ENCODE results near the gene PPP1R7.

- no peak for TF ChIP-seq CTCF (IDR thresholded peaks at IDR 0.05; ENCODE audit: borderline replicate concordance, extremely low read depth, low read length, poor library complexity, severe bottlenecking)
- no peak for TF ChIP-seq EZH2 (IDR thresholded peaks at IDR 0.05; ENCODE audit: borderline replicate concordance, low read depth, low read length, severe bottlenecking)
Measured at GRCh38 chr2:241190291-241190981, 40.2 kb downstream of the PPP1R7 start.

Data from DND-41 (cell line).